Measurements from ENCODE around the gene SPIC. TPM values are rescaled to one million over a fixed set of nuclear protein-coding genes. Genes with fewer than 3 reads are reported as not detected.

Gene SPIC
- polyA plus RNA-seq, 3 donors: 0.13 TPM; not detected in 2

DNA sequence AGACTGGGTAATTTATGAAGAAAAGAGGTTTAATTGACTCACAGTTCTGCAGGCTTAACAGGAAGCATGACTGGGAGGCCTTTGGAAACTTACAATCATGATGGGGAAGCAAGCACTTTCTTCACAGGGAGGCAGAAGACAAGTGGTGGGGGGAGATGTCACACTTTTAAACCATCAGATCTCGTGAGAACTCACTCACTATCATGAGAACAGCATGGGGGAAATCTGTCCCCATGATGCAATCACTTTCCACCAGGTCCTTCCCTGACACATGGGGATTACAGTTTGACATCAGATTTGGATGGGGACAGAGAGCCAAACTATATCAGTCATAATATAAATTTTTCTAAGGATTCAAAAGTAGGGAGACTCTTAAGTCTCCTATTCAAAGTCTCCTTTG lies 46.0 kb downstream of the SPIC start:
- no peaks in the 10 kb centered on the region for H3K4me1 ChIP-seq (ENCODE audit: control insufficient read depth in 1 of 2, insufficient read depth in 2 of 2, low read length in 2 of 2)
- TF ChIP-seq, protein P1, sequence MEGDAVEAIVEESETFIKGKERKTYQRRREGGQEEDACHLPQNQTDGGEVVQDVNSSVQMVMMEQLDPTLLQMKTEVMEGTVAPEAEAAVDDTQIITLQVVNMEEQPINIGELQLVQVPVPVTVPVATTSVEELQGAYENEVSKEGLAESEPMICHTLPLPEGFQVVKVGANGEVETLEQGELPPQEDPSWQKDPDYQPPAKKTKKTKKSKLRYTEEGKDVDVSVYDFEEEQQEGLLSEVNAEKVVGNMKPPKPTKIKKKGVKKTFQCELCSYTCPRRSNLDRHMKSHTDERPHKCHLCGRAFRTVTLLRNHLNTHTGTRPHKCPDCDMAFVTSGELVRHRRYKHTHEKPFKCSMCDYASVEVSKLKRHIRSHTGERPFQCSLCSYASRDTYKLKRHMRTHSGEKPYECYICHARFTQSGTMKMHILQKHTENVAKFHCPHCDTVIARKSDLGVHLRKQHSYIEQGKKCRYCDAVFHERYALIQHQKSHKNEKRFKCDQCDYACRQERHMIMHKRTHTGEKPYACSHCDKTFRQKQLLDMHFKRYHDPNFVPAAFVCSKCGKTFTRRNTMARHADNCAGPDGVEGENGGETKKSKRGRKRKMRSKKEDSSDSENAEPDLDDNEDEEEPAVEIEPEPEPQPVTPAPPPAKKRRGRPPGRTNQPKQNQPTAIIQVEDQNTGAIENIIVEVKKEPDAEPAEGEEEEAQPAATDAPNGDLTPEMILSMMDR (IDR thresholded peaks at IDR 0.05): no peak
- H4K20me1 ChIP-seq (ENCODE audit: insufficient read depth, low read length): no peaks in the 10 kb centered on the region
- Mint-ChIP-seq H3K36me3 (no peaks in the 10 kb centered on the region), H3K9me3 (peaks cover 0 to 5% (median 0%) of the 10 kb centered on the region in 7 donors), H3K4me1 (no peaks in the 10 kb centered on the region), H3K4me3 (no peak overlapping the region), H3K27me3 (ENCODE audit: low read depth in 3 of 3) (peaks cover 2 to 10% (median 7%) of the 10 kb centered on the region in 3 donors), H3K27ac (peak overlapping the region in 1 of 7 donors; percentile 21)
- no peak overlapping the region for H3K27ac ChIP-seq (ENCODE audit: low read depth in 1 of 2, low read length in 2 of 2)
- peak in 1 of 3 donors; percentile 6 for DNase-seq
- H3K79me2 ChIP-seq (ENCODE audit: insufficient read depth, low read length): no peaks in the 10 kb centered on the region
- no peak overlapping the region for H2AFZ ChIP-seq (ENCODE audit: insufficient read depth, low read depth, low read length, poor library complexity, severe bottlenecking)
- no CpG with 5 or more reads among the region's 1 CpG for WGBS (ENCODE audit: insufficient coverage)
- H3K9me3 ChIP-seq (replicated peaks in 1 of 2; ENCODE audit: control insufficient read depth in 1 of 2, insufficient read depth in 1 of 2, low read length in 2 of 2): no peaks in the 10 kb centered on the region
- H3K36me3 ChIP-seq (replicated peaks in 1 of 2; ENCODE audit: control insufficient read depth in 1 of 2, insufficient read depth in 2 of 2, low read length in 2 of 2): no peaks in the 10 kb centered on the region
- intact Hi-C loops (cut with micrococcal nuclease): no loop called here
- H3K4me2 ChIP-seq (replicated peaks; ENCODE audit: extremely low read depth, low read length, poor library complexity, severe bottlenecking): no peak overlapping the region
- H3K9ac ChIP-seq (ENCODE audit: insufficient read depth, low read length, poor library complexity, severe bottlenecking): no peak overlapping the region
- no peaks in the 10 kb centered on the region for H3K27me3 ChIP-seq (ENCODE audit: control insufficient read depth in 2 of 2, insufficient read depth in 2 of 2, low read length in 2 of 2)
- H3K4me3 ChIP-seq (replicated peaks in 1 of 3; ENCODE audit: low read depth in 2 of 3, low read length in 3 of 3): no peak overlapping the region

DNA sequence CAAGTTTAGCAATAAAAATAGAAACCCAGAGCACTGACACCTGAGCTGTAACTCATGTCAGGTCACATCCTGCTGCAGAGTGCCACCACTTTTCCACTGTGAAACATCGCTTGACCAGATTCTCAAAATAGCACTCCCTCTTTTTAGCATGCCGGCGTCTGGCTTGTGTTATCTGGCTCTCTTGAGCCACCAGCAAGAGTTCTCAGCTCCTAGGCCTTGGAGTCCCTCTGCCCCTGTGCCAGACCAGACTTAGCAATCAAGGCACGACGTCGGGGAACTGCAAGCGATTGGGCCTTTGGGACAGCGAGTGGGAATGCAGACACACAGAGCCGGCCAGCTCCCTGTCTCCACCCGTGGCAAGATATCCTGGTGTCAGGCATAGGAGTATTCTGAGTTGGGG lies 52.5 kb downstream of the SPIC start:
- peaks cover 0 to 2% (median 0%) of the 10 kb centered on the region in 7 donors for H3K9me3 Mint-ChIP-seq
- peak overlapping the region in 1 of 7 donors; percentile 47 for H3K27ac Mint-ChIP-seq
- Histone ChIP-seq H3K27me3 (ENCODE audit: control insufficient read depth in 2 of 2, insufficient read depth in 2 of 2, low read length in 2 of 2) (no peaks in the 10 kb centered on the region), H3K27ac (ENCODE audit: low read depth in 1 of 2, low read length in 2 of 2) (no peak overlapping the region), H2AFZ (ENCODE audit: insufficient read depth, low read depth, low read length, poor library complexity, severe bottlenecking) (no peak overlapping the region), H3K4me3 (replicated peaks in 1 of 3; ENCODE audit: low read depth in 2 of 3, low read length in 3 of 3) (no peak overlapping the region), H3K9me3 (replicated peaks in 1 of 2; ENCODE audit: control insufficient read depth in 1 of 2, insufficient read depth in 1 of 2, low read length in 2 of 2) (no peaks in the 10 kb centered on the region), H4K20me1 (ENCODE audit: insufficient read depth, low read length) (no peaks in the 10 kb centered on the region), H3K9ac (ENCODE audit: insufficient read depth, low read length, poor library complexity, severe bottlenecking) (no peak overlapping the region), H3K4me2 (replicated peaks; ENCODE audit: extremely low read depth, low read length, poor library complexity, severe bottlenecking) (no peak overlapping the region), H3K36me3 (replicated peaks in 1 of 2; ENCODE audit: control insufficient read depth in 1 of 2, insufficient read depth in 2 of 2, low read length in 2 of 2) (no peaks in the 10 kb centered on the region), H3K79me2 (ENCODE audit: insufficient read depth, low read length) (no peaks in the 10 kb centered on the region), H3K4me1 (ENCODE audit: control insufficient read depth in 1 of 2, insufficient read depth in 2 of 2, low read length in 2 of 2) (no peaks in the 10 kb centered on the region)
- WGBS (ENCODE audit: insufficient coverage): 97% methylated on average over 8 of the region's 10 CpGs
- DNase-seq: no peak
- no peaks in the 10 kb centered on the region for H3K36me3 Mint-ChIP-seq
- intact Hi-C loops (cut with micrococcal nuclease): no loop called here
- H3K4me1 Mint-ChIP-seq: no peaks in the 10 kb centered on the region
- no peak overlapping the region for H3K4me3 Mint-ChIP-seq
- H3K27me3 Mint-ChIP-seq (ENCODE audit: low read depth in 3 of 3): peaks cover 0 to 7% (median 4%) of the 10 kb centered on the region in 3 donors
- TF ChIP-seq, protein P1 (IDR thresholded peaks at IDR 0.05): no peak

All from CD14-positive monocyte (primary cell).